Loucy (cell line): ENCODE data around the gene RUNDC3A.
"Not testable (repeated sequence)": the region's sequence is repeated elsewhere in the genome, so short reads cannot be mapped to it uniquely, and the experiment has no call there.

Source experiments
- H2AFZ ChIP-seq: fragments of 200-600 bp; sonication (generic); 2 replicates; pipeline ENCODE4 v1.6.0; 2016; ENCODE audit warnings: antibody characterized with exemption, mild to moderate bottlenecking, low read length, moderate library complexity
- H3F3A ChIP-seq: fragments of 200-600 bp; 2 replicates; pipeline ENCODE4 v1.6.0; 2016; ENCODE audit warnings: antibody characterized with exemption, low read depth, mild to moderate bottlenecking
- H3K27me3 ChIP-seq: fragments of 200-600 bp; sonication (generic); 2 replicates; pipeline ENCODE4 v1.6.1; 2014; ENCODE audit warnings: low read length, mild to moderate bottlenecking; ENCODE audit not compliant: insufficient read depth, poor library complexity, severe bottlenecking
- H3K36me3 ChIP-seq: fragments of 200-600 bp; sonication (generic); 2 replicates; pipeline ENCODE4 v1.6.1; 2016; ENCODE audit warnings: low read length; ENCODE audit not compliant: insufficient read depth
- H3K4me1 ChIP-seq: fragments of 200-600 bp; sonication (generic); 2 replicates; pipeline ENCODE4 v1.5.1; 2014; ENCODE audit warnings: low read length, mild to moderate bottlenecking; ENCODE audit not compliant: insufficient read depth, poor library complexity, severe bottlenecking
- H3K4me2 ChIP-seq: fragments of 200-600 bp; sonication (generic); 2 replicates; pipeline ENCODE4 v1.6.0; 2014; ENCODE audit warnings: antibody characterized with exemption, low read length, low read depth, mild to moderate bottlenecking; ENCODE audit not compliant: poor library complexity, severe bottlenecking
- H3K4me3 ChIP-seq: fragments of 200-600 bp; sonication (generic); 2 replicates; pipeline ENCODE4 v1.5.1; 2014; ENCODE audit warnings: low read length, mild to moderate bottlenecking, mixed read lengths; ENCODE audit not compliant: poor library complexity, severe bottlenecking
- H3K79me2 ChIP-seq: fragments of 200-600 bp; sonication (generic); 2 replicates; pipeline ENCODE4 v1.6.1; 2014; ENCODE audit warnings: low read length; ENCODE audit not compliant: insufficient read depth
- H3K9ac ChIP-seq: fragments of 200-600 bp; sonication (generic); 2 replicates; pipeline ENCODE4 v1.6.0; 2014; ENCODE audit warnings: mild to moderate bottlenecking, low read depth, low read length, moderate library complexity; ENCODE audit not compliant: poor library complexity, severe bottlenecking
- H3K9me2 ChIP-seq: fragments of 200-600 bp; sonication (generic); replicated peaks from 2 replicates; pipeline ENCODE4 v1.6.1; 2016; ENCODE audit warnings: low read depth, low read length, mixed read lengths
- H3K9me3 ChIP-seq: fragments of 200-600 bp; sonication (generic); 2 replicates; pipeline ENCODE4 v1.6.1; 2014; ENCODE audit warnings: mild to moderate bottlenecking, antibody characterized with exemption, low read length, low read depth; ENCODE audit not compliant: insufficient read depth
- H4K20me1 ChIP-seq: fragments of 200-600 bp; sonication (generic); 2 replicates; pipeline ENCODE4 v1.6.0; 2014; ENCODE audit warnings: antibody characterized with exemption, low read length, mild to moderate bottlenecking; ENCODE audit not compliant: insufficient read depth, poor library complexity, severe bottlenecking
- EZH2phosphoT487 ChIP-seq: fragments of 200-600 bp; IDR thresholded peaks from 2 replicates; pipeline ENCODE4 v1.6.1; 2018; ENCODE audit warnings: antibody characterized with exemption, mild to moderate bottlenecking, moderate library complexity, borderline replicate concordance
- TF ChIP-seq, protein P1 (sequence below): fragments of 200-600 bp; sonication (generic); conservative IDR thresholded peaks from 2 replicates; pipeline ENCODE4 v1.5.1; 2014; ENCODE audit warnings: mild to moderate bottlenecking, antibody characterized with exemption, low read length

RUNDC3A gene

DNA sequence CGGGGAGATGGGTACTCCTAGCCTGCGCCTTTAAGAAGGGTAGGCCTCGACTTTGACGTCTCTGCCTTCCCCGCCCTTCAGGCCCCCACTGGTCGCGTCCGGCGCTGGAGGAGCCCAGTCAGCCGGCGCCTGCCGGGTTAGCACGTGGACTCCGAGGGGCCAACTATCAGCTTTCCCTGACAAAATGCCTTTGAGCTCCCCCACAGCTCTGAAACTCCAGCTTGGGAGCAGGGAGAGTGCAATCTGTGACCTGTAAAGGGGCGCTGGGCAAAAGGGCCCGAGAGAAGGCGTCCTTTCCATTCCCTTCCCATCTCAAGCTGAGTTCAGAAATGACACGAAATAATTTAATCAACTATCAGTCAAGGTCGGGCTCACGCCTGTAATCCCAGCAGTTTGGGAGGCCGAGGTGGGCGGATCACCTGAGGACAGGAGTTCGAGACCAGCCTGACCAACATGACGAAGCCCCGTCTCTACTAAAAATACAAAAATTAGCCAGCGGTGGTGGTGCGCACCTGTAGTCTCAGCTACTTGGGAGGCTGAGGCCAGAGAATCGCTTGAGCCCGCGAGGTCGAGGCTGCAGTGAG lies 18.6 kb downstream of the RUNDC3A start:
- no peak overlapping the region for H2AFZ ChIP-seq
- peaks cover 8% of the 10 kb centered on the region for H3K4me1 ChIP-seq
- H3K36me3 ChIP-seq, result no peaks in the 10 kb centered on the region
- no peaks in the 10 kb centered on the region for H3K9me2 ChIP-seq
- no peak overlapping the region for H3K9ac ChIP-seq
- no peaks in the 10 kb centered on the region for H4K20me1 ChIP-seq
- no peaks in the 10 kb centered on the region for H3F3A ChIP-seq
- H3K79me2 ChIP-seq, result peaks cover 12% of the 10 kb centered on the region
- H3K27me3 ChIP-seq, result no peaks in the 10 kb centered on the region
- H3K4me2 ChIP-seq, result peak overlapping the region; percentile 51
- no peaks in the 10 kb centered on the region for H3K9me3 ChIP-seq
- peak overlapping the region; percentile 29 for H3K4me3 ChIP-seq
- TF ChIP-seq, protein P1, sequence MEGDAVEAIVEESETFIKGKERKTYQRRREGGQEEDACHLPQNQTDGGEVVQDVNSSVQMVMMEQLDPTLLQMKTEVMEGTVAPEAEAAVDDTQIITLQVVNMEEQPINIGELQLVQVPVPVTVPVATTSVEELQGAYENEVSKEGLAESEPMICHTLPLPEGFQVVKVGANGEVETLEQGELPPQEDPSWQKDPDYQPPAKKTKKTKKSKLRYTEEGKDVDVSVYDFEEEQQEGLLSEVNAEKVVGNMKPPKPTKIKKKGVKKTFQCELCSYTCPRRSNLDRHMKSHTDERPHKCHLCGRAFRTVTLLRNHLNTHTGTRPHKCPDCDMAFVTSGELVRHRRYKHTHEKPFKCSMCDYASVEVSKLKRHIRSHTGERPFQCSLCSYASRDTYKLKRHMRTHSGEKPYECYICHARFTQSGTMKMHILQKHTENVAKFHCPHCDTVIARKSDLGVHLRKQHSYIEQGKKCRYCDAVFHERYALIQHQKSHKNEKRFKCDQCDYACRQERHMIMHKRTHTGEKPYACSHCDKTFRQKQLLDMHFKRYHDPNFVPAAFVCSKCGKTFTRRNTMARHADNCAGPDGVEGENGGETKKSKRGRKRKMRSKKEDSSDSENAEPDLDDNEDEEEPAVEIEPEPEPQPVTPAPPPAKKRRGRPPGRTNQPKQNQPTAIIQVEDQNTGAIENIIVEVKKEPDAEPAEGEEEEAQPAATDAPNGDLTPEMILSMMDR, result no peak
- no peak for TF ChIP-seq EZH2phosphoT487

DNA sequence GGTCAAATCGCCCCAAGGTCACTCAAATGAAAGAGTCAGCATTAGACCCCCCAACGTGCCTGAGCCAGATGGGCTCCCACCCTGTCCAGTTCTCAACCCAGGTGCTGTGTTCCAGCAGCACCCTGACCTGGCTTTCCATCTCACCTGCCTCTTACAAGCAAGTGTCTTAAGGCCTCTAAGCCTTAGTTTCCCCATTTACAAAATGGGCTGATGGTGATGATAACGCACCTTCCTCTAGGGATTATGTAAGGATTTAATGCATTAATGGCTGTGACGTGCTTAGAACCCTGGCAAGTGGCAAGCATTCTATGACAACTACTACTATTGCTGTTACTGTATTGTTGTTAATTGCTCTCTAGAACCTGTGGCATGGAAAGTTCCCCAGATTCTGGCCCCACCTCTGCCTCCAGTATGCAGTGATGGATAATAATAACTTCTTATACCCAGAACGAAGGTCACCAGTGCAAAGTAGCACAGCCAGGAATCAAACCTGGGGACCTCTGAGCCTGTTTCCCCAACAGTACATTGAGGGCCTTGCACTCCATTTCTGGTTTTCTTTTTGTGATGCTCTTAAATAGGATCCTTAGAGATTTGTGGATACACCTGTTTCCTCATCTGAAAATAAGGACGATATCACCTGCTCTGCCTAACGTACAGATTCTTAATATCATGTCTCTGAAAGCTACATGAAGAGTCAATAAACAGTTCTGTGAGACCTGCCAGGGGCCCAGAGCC lies 19.5 kb downstream of the RUNDC3A start:
- no peak overlapping the region for H3K4me3 ChIP-seq
- no peaks in the 10 kb centered on the region for H3K36me3 ChIP-seq
- H3K4me2 ChIP-seq, result no peak overlapping the region
- H3K9me3 ChIP-seq, result no peaks in the 10 kb centered on the region
- no peaks in the 10 kb centered on the region for H4K20me1 ChIP-seq
- no peaks in the 10 kb centered on the region for H3K27me3 ChIP-seq
- H3K79me2 ChIP-seq, result peaks cover 12% of the 10 kb centered on the region
- H3F3A ChIP-seq, result no peaks in the 10 kb centered on the region
- no peaks in the 10 kb centered on the region for H3K9me2 ChIP-seq
- no peak overlapping the region for H3K9ac ChIP-seq
- H3K4me1 ChIP-seq, result peaks cover 8% of the 10 kb centered on the region
- no peak overlapping the region for H2AFZ ChIP-seq
- TF ChIP-seq, protein P1, result no peak
- no peak for TF ChIP-seq EZH2phosphoT487

DNA sequence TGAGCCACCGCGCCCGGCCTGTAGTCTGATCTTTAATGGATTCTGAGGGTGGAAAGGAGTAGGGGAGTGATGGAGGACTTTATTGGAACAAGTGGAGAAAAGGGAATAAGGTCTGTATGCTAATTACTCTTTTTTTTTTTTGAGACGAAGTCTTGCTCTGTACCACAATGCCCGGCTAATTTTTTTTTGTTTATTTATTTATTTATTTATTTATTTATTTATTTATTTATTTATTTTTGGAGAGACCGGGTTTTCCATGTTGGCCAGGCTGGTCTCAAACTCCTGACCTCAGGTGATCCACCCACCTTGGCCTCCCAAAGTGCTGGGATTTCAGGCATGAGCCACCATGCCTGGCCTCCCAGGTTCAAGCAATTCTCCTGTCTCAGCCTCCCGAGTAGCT lies 21.1 kb downstream of the RUNDC3A start:
- H3K36me3 ChIP-seq, H3K4me2 ChIP-seq, H3K27me3 ChIP-seq, H2AFZ ChIP-seq, H3K4me3 ChIP-seq, H3K9me3 ChIP-seq, H3F3A ChIP-seq, H3K4me1 ChIP-seq, H3K9ac ChIP-seq, H3K9me2 ChIP-seq, H4K20me1 ChIP-seq, H3K79me2 ChIP-seq: not testable (repeated sequence)

DNA sequence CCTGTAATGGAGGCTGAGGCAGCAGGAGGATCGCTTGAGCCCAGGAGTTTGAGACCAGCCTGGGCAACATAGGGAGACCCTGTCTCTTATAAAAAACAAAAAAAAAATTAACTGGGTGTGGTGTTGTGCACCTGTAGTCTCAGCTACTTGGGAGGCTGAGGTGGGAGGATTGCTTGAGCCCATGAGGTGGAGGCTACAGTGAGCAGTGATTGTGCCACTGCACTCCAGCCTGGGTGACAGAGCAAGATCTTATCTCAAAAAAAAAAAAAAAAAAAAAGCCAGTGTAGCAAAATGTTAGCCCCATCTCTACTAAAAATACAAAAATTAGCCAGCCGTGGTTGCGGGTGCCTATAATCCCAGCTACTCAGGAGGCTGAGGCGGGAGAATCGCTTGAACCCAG lies 21.9 kb downstream of the RUNDC3A start:
- H3F3A ChIP-seq, H3K4me2 ChIP-seq, H3K36me3 ChIP-seq, H3K4me3 ChIP-seq, H3K4me1 ChIP-seq, H3K9ac ChIP-seq, H3K9me2 ChIP-seq, H3K79me2 ChIP-seq, H2AFZ ChIP-seq, H4K20me1 ChIP-seq, H3K9me3 ChIP-seq, H3K27me3 ChIP-seq: not testable (repeated sequence)
